ENCODE data around the gene ZNF460. TPM values are rescaled to one million over a fixed set of nuclear protein-coding genes. Genes with fewer than 3 reads are reported as not detected.

Gene ZNF460
- total and polyA plus RNA-seq, 10 of the 15 experiments (the other 5 are each of a cell fraction or from before 2014, with no cell fraction given) = 0.15 to 43.0 (median 8.7) TPM

GRCh38 chr19:57262044-57262443 lies 18.2 kb upstream of the ZNF460 start (continued):
- TF ChIP-seq SKIL (IDR thresholded peaks at IDR 0.05; ENCODE audit: low read depth, poor library complexity, severe bottlenecking) (no peak), HSF1 (IDR thresholded peaks at IDR 0.05; ENCODE audit: low read depth, low read length) (no peak), SP1 (IDR thresholded peaks at IDR 0.05; ENCODE audit: low read depth, low read length) (no peak), POLR2AphosphoS2 (IDR thresholded peaks at IDR 0.05; ENCODE audit: low read depth, low read length) (no peak), BCL11A (IDR thresholded peaks at IDR 0.05; ENCODE audit: low read depth, low read length) (no peak), POLR2AphosphoS5 (IDR thresholded peaks at IDR 0.05; ENCODE audit: low read length) (no peak)

GRCh38 chr19:57263244-57263741 lies 17.0 kb upstream of the ZNF460 start:
- Histone ChIP-seq H3K4me2 (ENCODE audit: control insufficient read depth, insufficient read depth) (no peak overlapping the region), H3K9ac (ENCODE audit: control insufficient read depth, insufficient read depth, low read length) (no peak overlapping the region), H3K9me3 (replicated peaks; ENCODE audit: control insufficient read depth, insufficient read depth, low read length) (no peaks in the 10 kb centered on the region), H4K20me1 (ENCODE audit: control insufficient read depth, insufficient read depth) (no peaks in the 10 kb centered on the region), H3K4me3 (no peak overlapping the region), H2AFZ (ENCODE audit: control insufficient read depth, low read depth, low read length) (no peak overlapping the region), H3K79me2 (ENCODE audit: control insufficient read depth, insufficient read depth, low read length) (no peaks in the 10 kb centered on the region), H3K4me1 (ENCODE audit: control insufficient read depth, insufficient read depth, low read length) (peaks cover 6% of the 10 kb centered on the region), H3K27ac (ENCODE audit: control insufficient read depth, insufficient read depth) (no peak overlapping the region), H3K27me3 (replicated peaks in 1 of 2; ENCODE audit: control insufficient read depth in 2 of 2, insufficient read depth in 2 of 2, low read length in 1 of 2) (no peaks in the 10 kb centered on the region), H3K36me3 (ENCODE audit: control insufficient read depth in 2 of 2, insufficient read depth in 2 of 2, low read length in 1 of 2) (no peaks in the 10 kb centered on the region)
- no peak for DNase-seq (ENCODE audit: low read depth, low spot score)
- RAD21 ChIA-PET (ENCODE audit: unreplicated experiment) = no interaction called here
- no TSS peak for BruUV-seq (replicated peaks)
- POLR2A ChIA-PET = no interaction called here
- FAIRE-seq = no peak
- WGBS (ENCODE audit: insufficient coverage, insufficient replicate concordance, low lambda C conversion rate, missing lambda C conversion rate) = 100% methylated on average over 1 of the region's 1 CpG
- SMC1A ChIA-PET (ENCODE audit: uncharacterized antibody, unreplicated experiment) = no interaction called here
- in situ Hi-C loops (cut with MboI) = no loop called here
- CTCF ChIA-PET = interaction anchor here (0.9 kb wide), 1 partner anchor 12 kb away, joined by 3 read pairs; no protein-coding TSS in a partner anchor
- no peak for ATAC-seq
- intact Hi-C loops (cut with micrococcal nuclease; ENCODE audit: unreplicated experiment) = no loop called here
- TF ChIP-seq STAT1 (conservative IDR thresholded peaks at IDR 0.05) (no peak), ETV6 (conservative IDR thresholded peaks at IDR 0.05 in 1 of 2, IDR thresholded peaks at IDR 0.05 in 1 of 2; ENCODE audit: borderline replicate concordance in 1 of 2, low read depth in 1 of 2) (no peak), TBL1XR1 (IDR thresholded peaks at IDR 0.05; ENCODE audit: low read depth, low read length) (no peak), CHD2 (IDR thresholded peaks at IDR 0.05; ENCODE audit: borderline replicate concordance, low read depth, low read length) (no peak), HDGF (IDR thresholded peaks at IDR 0.05) (no peak)
